D341Med (cell line): ENCODE measurements around the gene PDCL2.
"Not testable (repeated sequence)": the region's sequence is repeated elsewhere in the genome, so short reads cannot be mapped to it uniquely, and the experiment has no call there.

Experiments used
- DNase-seq: peaks from one replicate; pipeline ENCODE4 v3.0.0; 2012; ENCODE audit warnings: low spot score

PDCL2 gene

GRCh38 chr4:55588160-55588559, 3.9 kb downstream of the PDCL2 start:
- DNase-seq, result no peak

- not testable (repeated sequence) for DNase-seq
These were observed 9.3 kb downstream of the PDCL2 start for GRCh38 chr4:55582773-55583172.

GRCh38 chr4:55578341-55579010, 13.6 kb downstream of the PDCL2 start:
- DNase-seq, result no peak

GRCh38 chr4:55575513-55575912, 16.5 kb downstream of the PDCL2 start:
- DNase-seq, result no peak

GRCh38 chr4:55574252-55574651, 17.8 kb downstream of the PDCL2 start:
- no peak for DNase-seq

- DNase-seq, result no peak
These were observed 20.2 kb downstream of the PDCL2 start for GRCh38 chr4:55571806-55572205.

- DNase-seq, result no peak
These were observed 23.0 kb downstream of the PDCL2 start for GRCh38 chr4:55568905-55569504.

- no peak for DNase-seq
These were observed 30.2 kb downstream of the PDCL2 start for GRCh38 chr4:55561889-55562288.

GRCh38 chr4:55560096-55560495, 31.9 kb downstream of the PDCL2 start:
- no peak for DNase-seq

GRCh38 chr4:55554453-55555030, 37.5 kb downstream of the PDCL2 start:
- peak; percentile 26 for DNase-seq

- DNase-seq, result no peak
These were observed 38.4 kb downstream of the PDCL2 start for GRCh38 chr4:55553441-55554201.

- not testable (repeated sequence) for DNase-seq
These were observed 40.1 kb downstream of the PDCL2 start for GRCh38 chr4:55551964-55552363.

GRCh38 chr4:55549888-55550287, 42.2 kb downstream of the PDCL2 start:
- DNase-seq, result no peak

- no peak for DNase-seq
These were observed 44.1 kb downstream of the PDCL2 start for GRCh38 chr4:55547918-55548317.

GRCh38 chr4:55547466-55547770, 44.6 kb downstream of the PDCL2 start:
- peak; percentile 66 for DNase-seq

- DNase-seq, result peak; percentile 93
These were observed 45.1 kb downstream of the PDCL2 start, which contains the start of gene CLOCK for GRCh38 chr4:55546756-55547465. TSS of gene CLOCK (minus strand) at chr4:55546909. CDS start at chr4:55482785, 64,124 bp downstream.

GRCh38 chr4:55546506-55546755, 45.6 kb downstream of the PDCL2 start:
- DNase-seq, result no peak

- peak; percentile 82 for DNase-seq
These were observed 46.2 kb downstream of the PDCL2 start for GRCh38 chr4:55545641-55546505.

- DNase-seq, result peak; percentile 33
These were observed 46.9 kb downstream of the PDCL2 start for GRCh38 chr4:55545151-55545550.

GRCh38 chr4:55543858-55544257, 48.2 kb downstream of the PDCL2 start:
- no peak for DNase-seq

- no peak for DNase-seq
These were observed 51.8 kb downstream of the PDCL2 start for GRCh38 chr4:55540271-55540670.

GRCh38 chr4:55539658-55540057, 52.4 kb downstream of the PDCL2 start:
- no peak for DNase-seq
